HEK293T (cell line): ENCODE measurements around the gene ARFRP1.

Experiments used
- CTCF ChIA-PET: fragments of 350-600 bp; formaldehyde crosslinking; extraction: SDS; loops from one replicate; lab custom pipeline; 2021; ENCODE audit warnings: antibody characterized with exemption, inconsistent platforms; lab: Yijun Ruan, JAX
- POLR2A ChIA-PET: fragments of 350-600 bp; formaldehyde crosslinking; extraction: SDS; loops from one replicate; lab custom pipeline; 2020; ENCODE audit warnings: antibody characterized with exemption, inconsistent platforms; lab: Yijun Ruan, JAX
- DNase-seq: peaks from one replicate; pipeline ENCODE4 v3.0.0; 2012; ENCODE audit warnings: mixed read lengths; ENCODE audit errors: extremely low spot score
- ARNT ChIP-seq: fragments of 450-650 bp; IDR thresholded peaks from 2 replicates; pipeline ENCODE4 v1.6.1; 2017; ENCODE audit warnings: mild to moderate bottlenecking
- BHLHE40 ChIP-seq: fragments of 450-650 bp; IDR thresholded peaks from 2 replicates; pipeline ENCODE4 v1.6.1; 2016; ENCODE audit warnings: mild to moderate bottlenecking, moderate library complexity, borderline replicate concordance
- CTBP1 ChIP-seq: fragments of 450-650 bp; IDR thresholded peaks from 2 replicates; pipeline ENCODE4 v1.6.1; 2016; ENCODE audit warnings: borderline replicate concordance
- ELF4 ChIP-seq: fragments of 450-650 bp; IDR thresholded peaks from 2 replicates; pipeline ENCODE4 v1.6.1; 2017; ENCODE audit warnings: antibody characterized with exemption
- FOXA1 ChIP-seq: fragments of 450-650 bp; IDR thresholded peaks from 2 replicates; pipeline ENCODE4 v1.6.1; 2016; ENCODE audit warnings: mild to moderate bottlenecking
- FOXK2 ChIP-seq: fragments of 450-650 bp; IDR thresholded peaks from 2 replicates; pipeline ENCODE4 v1.6.1; 2016; ENCODE audit warnings: mild to moderate bottlenecking
- FOXM1 ChIP-seq: fragments of 450-650 bp; IDR thresholded peaks from 2 replicates; pipeline ENCODE4 v1.6.1; 2017; ENCODE audit warnings: mild to moderate bottlenecking, borderline replicate concordance
- HDGF ChIP-seq: fragments of 450-650 bp; IDR thresholded peaks from 2 replicates; pipeline ENCODE4 v1.6.1; 2017; ENCODE audit warnings: antibody characterized with exemption, borderline replicate concordance
- L3MBTL2 ChIP-seq: fragments of 450-650 bp; conservative IDR thresholded peaks from 2 replicates; pipeline ENCODE4 v1.6.1; 2016; ENCODE audit warnings: mild to moderate bottlenecking
- LEF1 ChIP-seq: fragments of 450-650 bp; IDR thresholded peaks from 2 replicates; pipeline ENCODE4 v1.6.1; 2017; ENCODE audit warnings: mild to moderate bottlenecking, borderline replicate concordance
- NFRKB ChIP-seq: fragments of 450-650 bp; IDR thresholded peaks from 2 replicates; pipeline ENCODE4 v1.6.1; 2016; ENCODE audit warnings: mild to moderate bottlenecking, moderate library complexity
- PKNOX1 ChIP-seq: fragments of 450-650 bp; IDR thresholded peaks from 2 replicates; pipeline ENCODE4 v1.6.1; 2016
- SP1 ChIP-seq: fragments of 450-650 bp; IDR thresholded peaks from 2 replicates; pipeline ENCODE4 v1.6.1; 2017
- SUZ12 ChIP-seq: fragments of 450-650 bp; IDR thresholded peaks from 2 replicates; pipeline ENCODE4 v1.6.1; 2016; ENCODE audit warnings: mild to moderate bottlenecking
- TARDBP ChIP-seq: fragments of 450-650 bp; IDR thresholded peaks from 2 replicates; pipeline ENCODE4 v1.6.1; 2016
- ZNF384 ChIP-seq: fragments of 450-650 bp; IDR thresholded peaks from 2 replicates; pipeline ENCODE4 v1.6.1; 2016

The ARFRP1 gene

GRCh38 chr20:63693083-63693732 lies 14.6 kb downstream of the ARFRP1 start:
- POLR2A ChIA-PET = interaction anchor here (1.5 kb wide), 1 partner anchor 10 kb away, joined by 5 read pairs; no protein-coding TSS in a partner anchor
- TF ChIP-seq PKNOX1 (no peak), FOXA1 (no peak)
- CTCF ChIA-PET = no interaction called here

DNA sequence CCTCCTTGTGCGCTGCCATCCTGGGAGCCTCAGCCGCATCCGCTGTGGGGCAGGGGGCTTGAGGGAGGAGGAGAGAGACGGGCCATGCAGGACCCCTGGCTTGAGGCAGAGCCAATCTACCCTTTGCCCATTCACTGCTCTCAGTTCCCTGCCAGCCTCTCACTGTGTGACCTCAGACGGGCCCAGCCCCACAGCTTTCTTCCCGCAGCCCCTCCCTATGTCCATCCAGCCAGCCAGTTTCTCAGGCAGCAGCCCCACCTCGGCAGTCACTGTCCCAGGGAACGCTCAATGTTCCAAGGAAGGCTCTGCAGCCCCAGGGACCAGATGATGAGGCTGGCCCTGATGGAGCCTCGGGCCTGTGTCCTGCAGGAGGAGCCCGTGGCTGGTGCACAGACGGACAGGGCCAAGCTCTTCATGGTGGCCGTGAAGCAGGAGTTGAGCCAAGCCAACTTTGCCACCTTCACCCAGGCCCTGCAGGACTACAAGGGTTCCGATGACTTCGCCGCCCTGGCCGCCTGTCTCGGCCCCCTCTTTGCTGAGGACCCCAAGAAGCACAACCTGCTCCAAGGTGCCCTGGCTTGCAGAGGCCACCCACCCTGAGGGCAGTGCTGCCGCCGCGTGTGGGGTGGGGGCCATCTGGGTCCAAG lies 15.2 kb downstream of the ARFRP1 start:
- POLR2A ChIA-PET = interaction anchor here (0.9 kb wide), 1 partner anchor 15 kb away, joined by 3 read pairs; the partner anchor contains the start of genes ARFRP1 and ZGPAT
- CTCF ChIA-PET = no interaction called here
- no peak for TF ChIP-seq L3MBTL2
- DNase-seq = no peak

More at GRCh38 chr20:63693083-63693732, 14.6 kb downstream of the ARFRP1 start:
- no peak for DNase-seq

GRCh38 chr20:63691711-63692435 lies 15.9 kb downstream of the ARFRP1 start:
- CTCF ChIA-PET = no interaction called here
- no peak for TF ChIP-seq ARNT
- TF ChIP-seq PKNOX1 = no peak
- no peak for TF ChIP-seq LEF1
- TF ChIP-seq FOXM1 = no peak
- TF ChIP-seq HDGF = no peak
- no peak for TF ChIP-seq NFRKB
- no peak for TF ChIP-seq BHLHE40
- no peak for TF ChIP-seq ELF4
- no peak for TF ChIP-seq TARDBP
- no peak for TF ChIP-seq L3MBTL2
- TF ChIP-seq ZNF384 = no peak
- no peak for TF ChIP-seq SUZ12
- no peak for TF ChIP-seq FOXK2
- no peak for TF ChIP-seq CTBP1
- no peak for TF ChIP-seq SP1
- no peak for TF ChIP-seq FOXA1
- DNase-seq = no peak
- POLR2A ChIA-PET = interaction anchor here (0.9 kb wide), 1 partner anchor 16 kb away, joined by 3 read pairs; the partner anchor contains the start of genes ARFRP1 and ZGPAT

- ChIA-PET CTCF (no interaction called here), POLR2A (no interaction called here)
Measured at GRCh38 chr20:63690898-63691710, 16.7 kb downstream of the ARFRP1 start.

More at GRCh38 chr20:63690898-63691710, 16.7 kb downstream of the ARFRP1 start:
- DNase-seq = no peak
- TF ChIP-seq TARDBP = no peak
- no peak for TF ChIP-seq ARNT
- no peak for TF ChIP-seq BHLHE40
- no peak for TF ChIP-seq ZNF384
- TF ChIP-seq ELF4 = no peak
- TF ChIP-seq FOXM1 = no peak
- no peak for TF ChIP-seq SP1
- no peak for TF ChIP-seq PKNOX1
- TF ChIP-seq L3MBTL2 = no peak
- TF ChIP-seq HDGF = no peak
- no peak for TF ChIP-seq NFRKB
- TF ChIP-seq SUZ12 = no peak
- TF ChIP-seq FOXK2 = no peak
- TF ChIP-seq FOXA1 = no peak
- TF ChIP-seq CTBP1 = no peak
